Skin epidermis (tissue), 12 donors: ENCODE results near the gene SAMD11.
"Not testable (repeated sequence)": the region's sequence is repeated elsewhere in the genome, so short reads cannot be mapped to it uniquely, and the experiment has no call there.

Experiments used
- H3K27ac ChIP-seq, 21 experiments: fragments of 200-600 bp; sonication (generic) in 11 of 21; one replicate each; pipeline ENCODE4 v1.5.0; 2020; ENCODE audit warnings: mild to moderate bottlenecking in 3 of 21, inconsistent platforms in 2 of 21, moderate library complexity in 2 of 21
- H3K4me3 ChIP-seq, 7 experiments: fragments of 200-600 bp; sonication (generic) in 2 of 7; one replicate each; pipeline ENCODE4 v1.5.0; 2020; ENCODE audit warnings: inconsistent platforms in 2 of 7, mild to moderate bottlenecking in 2 of 7, moderate library complexity in 1 of 7

The SAMD11 gene

DNA sequence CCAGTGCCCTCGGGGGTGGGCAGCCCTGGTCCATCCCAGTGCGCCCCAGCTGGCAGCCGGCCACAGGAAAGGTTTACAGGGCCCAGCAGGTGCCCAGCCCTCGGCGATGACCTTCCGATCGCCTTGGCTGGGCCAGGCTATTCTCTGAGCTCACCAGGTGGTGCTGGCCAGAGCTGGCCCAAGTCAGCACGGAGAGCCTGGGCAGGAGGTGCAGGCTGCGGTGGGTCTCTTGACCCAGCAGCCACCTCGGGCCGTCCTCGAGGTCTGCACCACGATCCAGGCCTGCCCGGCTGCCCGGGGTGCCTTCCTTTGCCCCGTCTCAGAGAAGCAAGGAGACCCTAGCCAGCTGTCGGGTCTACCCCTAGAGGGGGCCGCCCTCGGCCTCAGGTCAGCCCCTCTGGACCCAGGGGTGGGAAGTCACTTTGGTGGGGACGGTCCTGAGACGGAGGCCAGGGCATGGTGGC, 57.8 kb downstream of the SAMD11 start:
- Histone ChIP-seq H3K4me3 (no peak overlapping the region), H3K27ac (no peak overlapping the region)

DNA sequence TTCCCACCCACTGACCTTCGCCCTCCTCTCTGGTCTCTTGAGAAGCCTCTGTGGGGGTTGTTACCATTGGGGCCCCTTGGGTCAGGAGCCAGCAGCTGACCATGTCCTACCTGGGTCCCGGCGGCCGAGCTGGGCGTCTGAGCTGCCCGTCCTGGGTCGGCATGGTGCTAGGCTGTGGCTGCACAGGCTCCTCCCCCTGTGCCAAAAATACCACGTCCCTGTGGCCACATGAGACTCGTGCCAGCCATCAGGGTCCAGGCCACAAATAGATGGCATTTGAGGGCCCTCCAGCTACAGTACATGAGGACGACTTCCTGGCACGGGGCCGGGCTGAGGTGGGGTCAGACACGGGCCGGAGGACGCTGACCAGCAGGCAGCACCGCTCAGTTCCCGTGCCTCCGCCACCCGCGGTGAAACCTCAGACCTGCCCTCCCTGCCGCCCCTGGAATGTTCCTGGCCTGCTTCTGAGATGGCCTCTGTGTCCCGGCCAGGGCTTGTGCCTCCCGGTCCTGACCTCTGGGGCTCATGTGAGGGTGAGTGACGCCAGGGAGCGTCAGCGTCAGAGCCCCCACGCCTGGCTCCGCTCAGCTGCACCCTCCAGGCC, 58.3 kb downstream of the SAMD11 start, which contains the start of gene PERM1:
PERM1 (minus strand) TSS at position 139 of the 604 bp plus-strand sequence. CDS start 1,064 bp downstream, outside the sequence.
- Histone ChIP-seq H3K4me3 (no peak within 1 kb of the TSS), H3K27ac (no peak within 1 kb of the TSS)

DNA sequence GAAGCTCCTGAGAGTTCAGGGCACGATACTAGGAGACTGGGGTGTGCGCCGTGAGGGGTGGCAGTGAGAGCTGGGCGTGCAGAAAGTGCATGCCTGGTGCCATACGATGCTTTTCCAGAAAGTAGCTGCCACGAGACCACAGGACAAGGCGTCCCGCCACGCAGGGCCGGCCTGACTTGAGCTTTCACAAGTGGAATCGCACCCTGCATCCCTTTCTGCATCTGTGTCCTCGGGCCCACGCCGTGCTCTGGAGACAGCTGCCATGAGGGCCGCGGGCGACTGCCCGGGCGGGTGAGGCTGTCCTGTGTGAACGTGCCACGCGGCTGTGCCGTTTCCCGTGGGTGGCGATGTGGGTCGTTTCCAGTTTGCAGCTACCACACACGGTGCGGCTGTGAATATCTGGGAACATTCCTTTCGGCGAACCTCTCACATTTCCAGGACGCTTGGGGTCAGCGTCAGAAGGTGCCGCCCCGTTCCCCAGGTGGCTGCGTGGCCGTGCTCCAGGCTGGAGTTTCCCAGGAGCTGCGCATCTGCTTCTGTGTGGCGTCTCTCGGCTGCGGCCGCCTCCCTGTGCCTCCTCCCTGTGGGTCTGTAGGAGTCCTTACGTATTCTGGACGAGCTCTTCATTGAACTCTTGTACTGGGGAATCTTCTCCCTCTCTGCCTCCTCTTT, 59.2 kb downstream of the SAMD11 start:
- no peak overlapping the region for H3K4me3 ChIP-seq
- no peak overlapping the region for H3K27ac ChIP-seq

DNA sequence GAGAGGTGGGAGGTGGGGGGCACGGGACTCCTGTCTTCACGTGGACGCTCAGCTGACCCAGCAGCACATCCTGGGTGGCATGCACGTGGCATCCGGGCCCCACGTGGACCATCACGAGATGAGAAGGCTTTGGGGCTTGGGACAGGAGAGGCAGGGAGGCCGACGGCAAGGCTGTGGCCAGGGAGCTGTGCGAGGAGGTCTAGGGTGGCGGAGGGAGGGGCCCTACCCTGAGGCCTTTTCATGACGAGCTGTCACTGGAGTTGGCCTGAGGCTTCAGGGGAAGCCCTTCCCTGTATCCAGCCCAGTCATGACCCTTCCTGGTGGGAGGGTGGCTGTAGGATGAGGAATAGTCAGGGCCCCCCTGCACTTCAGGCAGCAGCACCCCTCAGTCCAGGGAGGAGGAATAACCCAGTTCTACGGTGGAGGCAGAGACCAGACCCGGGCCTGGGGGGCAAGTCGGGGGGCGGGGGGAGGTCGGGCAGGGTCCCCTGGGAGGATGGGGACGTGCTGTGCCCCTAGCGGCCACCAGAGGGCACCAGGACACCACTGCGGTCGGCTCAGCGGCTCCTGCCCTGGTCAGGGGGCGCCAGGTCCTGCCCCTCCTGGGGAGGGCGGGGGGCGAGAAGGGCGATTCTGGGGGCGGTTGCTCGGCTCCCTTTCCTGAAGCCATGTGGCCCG, 60.2 kb downstream of the SAMD11 start:
- Histone ChIP-seq H3K27ac (no peak overlapping the region), H3K4me3 (no peak overlapping the region)

DNA sequence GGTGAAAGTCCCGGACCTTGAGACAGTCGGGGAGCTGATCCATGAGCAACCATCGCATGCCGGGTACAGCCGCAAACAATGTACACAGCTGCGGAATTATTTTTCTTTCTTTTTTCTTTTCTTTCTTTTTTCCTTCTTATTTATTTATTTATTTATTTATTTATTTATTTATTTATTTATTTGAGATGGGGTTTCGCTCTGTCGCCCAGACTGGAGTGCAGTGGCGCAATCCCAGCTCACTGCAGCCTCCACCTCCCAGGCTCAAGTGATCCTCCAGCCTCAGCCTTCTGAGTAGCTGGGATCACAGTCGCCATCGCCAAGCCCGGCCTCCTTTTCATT, 60.7 kb downstream of the SAMD11 start:
- H3K4me3 ChIP-seq, result no peak overlapping the region
- H3K27ac ChIP-seq, result no peak overlapping the region

DNA sequence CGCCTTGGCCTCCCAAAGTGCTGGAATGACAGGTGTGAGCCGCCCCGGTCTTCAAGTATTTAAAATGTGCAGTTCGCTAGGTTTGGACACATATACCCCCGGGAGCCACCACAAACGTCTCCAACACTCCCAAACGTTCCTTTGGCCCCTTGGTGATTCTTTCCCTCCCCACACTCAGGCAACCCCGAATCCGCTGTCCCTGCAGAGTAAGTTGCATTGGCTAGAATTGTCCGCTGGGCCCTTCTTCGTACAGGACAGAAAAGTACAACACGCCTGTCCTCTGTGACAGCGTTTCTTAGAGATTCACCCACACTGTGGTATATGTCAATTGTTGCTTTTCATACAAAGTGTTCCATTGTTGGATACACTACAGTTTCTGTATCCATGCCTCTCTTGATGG, 61.4 kb downstream of the SAMD11 start:
- Histone ChIP-seq H3K4me3 (no peak overlapping the region), H3K27ac (no peak overlapping the region)

DNA sequence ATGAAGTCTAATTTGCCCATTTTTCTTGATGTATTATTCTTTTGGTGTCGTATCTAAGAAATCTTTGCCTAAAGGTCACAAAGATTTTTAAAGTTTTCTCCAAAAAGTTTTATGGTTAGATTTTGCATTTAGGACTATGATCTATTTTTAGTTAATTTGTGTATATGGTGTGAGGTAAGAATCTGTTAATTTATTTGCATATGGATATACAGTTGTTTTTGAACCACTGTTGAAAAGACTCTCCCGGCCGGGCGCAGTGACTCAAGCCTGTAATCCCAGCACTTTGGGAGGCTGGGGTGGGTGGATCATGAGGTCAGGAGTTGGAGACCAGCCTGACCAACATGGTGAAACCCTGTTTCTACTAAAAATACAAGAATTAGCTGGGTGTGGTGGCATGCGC, 64.3 kb downstream of the SAMD11 start:
- not testable (repeated sequence) for H3K4me3 ChIP-seq, H3K27ac ChIP-seq

DNA sequence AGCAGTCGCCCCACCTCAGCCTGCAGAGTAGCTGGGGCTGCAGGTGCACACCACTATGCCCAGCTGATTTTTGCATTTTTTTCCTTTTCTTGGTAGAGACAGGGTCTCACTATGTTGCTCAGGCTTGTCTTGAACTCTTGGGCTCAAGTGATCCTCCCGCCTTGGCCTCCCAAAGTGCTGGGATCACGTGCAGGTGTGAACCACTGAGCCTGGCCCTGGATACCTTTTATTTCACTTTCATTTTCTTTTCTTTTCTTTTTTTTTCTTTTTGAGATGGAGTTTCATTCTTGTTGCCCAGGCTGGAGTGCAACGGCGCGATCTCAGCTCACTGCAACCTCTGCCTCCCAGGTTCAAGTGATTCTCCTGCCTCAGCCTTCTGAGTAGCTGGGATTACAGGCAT, 67.6 kb downstream of the SAMD11 start:
- not testable (repeated sequence) for H3K4me3 ChIP-seq, H3K27ac ChIP-seq

DNA sequence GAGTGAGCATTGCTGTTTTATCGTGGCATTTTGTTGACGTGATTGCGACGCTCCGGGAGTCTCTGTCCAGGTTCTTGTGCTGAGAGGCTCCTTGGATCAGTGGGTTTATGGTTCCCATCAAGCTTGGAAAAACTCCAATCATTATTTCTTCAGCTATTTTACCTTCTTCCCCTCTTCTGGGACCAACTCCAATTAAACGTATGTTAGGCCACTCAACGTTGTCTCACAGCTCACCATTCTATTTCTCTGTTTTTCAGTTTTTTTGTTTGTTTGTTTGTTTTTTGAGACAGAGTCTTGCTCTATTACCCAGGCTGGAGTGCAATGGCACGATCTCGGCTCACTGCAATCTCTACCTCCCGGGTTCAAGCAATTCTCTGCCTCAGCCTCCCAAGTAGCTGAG, 68.2 kb downstream of the SAMD11 start:
- no peak overlapping the region for H3K4me3 ChIP-seq
- H3K27ac ChIP-seq, result no peak overlapping the region

DNA sequence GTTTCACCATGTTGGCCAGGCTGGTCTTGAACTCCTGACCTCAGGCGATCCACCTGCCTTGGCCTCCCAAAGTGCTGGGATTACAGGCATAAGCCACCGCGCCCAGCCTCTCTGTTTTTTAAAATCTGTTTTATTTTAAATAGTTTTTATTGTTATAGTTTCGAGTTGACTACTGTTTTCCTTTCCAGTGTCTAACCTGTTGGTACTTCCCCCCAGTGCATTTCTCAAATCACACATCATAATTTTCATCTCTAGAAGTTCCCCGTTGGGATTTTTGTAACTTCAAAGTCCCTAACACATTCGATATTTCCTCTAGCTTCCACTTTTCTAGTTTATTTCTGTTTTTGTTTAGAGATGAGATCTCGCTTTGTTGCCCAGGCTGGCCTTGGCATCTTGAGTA, 68.6 kb downstream of the SAMD11 start:
- Histone ChIP-seq H3K27ac (no peak overlapping the region), H3K4me3 (no peak overlapping the region)

DNA sequence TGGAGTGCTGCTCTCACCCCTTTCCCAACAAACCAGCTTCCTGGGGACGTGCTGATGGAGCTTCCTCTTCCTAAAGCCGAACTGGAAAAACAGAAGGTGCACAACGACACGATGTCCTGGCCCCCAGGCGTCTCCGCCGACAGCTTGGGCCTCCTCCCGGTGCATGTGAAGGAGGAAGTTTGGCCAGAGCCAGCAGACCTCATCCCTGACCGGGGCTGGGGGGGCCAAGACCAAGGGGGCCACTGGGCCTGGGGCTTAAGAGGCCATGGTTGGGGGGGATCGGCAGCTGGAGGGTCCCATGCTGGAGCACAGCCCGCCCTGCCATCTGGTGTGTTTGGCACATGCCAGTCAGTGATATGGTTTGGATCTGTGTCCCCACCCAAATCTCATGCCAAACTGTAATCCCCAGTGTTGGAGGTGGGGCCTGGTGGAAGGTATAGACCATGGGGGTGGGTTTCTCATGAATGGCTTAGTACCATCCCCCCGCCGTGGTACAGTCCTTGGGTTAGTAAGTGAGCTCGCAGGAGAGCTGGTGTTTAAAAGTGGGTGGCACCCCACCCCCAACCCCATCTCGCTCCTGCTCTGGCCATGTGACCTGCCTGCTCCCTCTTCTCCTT, 69.8 kb downstream of the SAMD11 start:
- H3K4me3 ChIP-seq, result no peak overlapping the region
- no peak overlapping the region for H3K27ac ChIP-seq
